Measurements from ENCODE around the gene LRRC72.
"Not testable (repeated sequence)": the region's sequence is repeated elsewhere in the genome, so short reads cannot be mapped to it uniquely, and the experiment has no call there.

Gene LRRC72

GRCh38 chr7:16583834-16584233 is 57.2 kb downstream of the LRRC72 start:
- no peak for DNase-seq

- DNase-seq, result no peak
Measured at GRCh38 chr7:16585540-16585939, 58.9 kb downstream of the LRRC72 start.

GRCh38 chr7:16586081-16586874 is 59.7 kb downstream of the LRRC72 start:
- DNase-seq, result no peak

DNA sequence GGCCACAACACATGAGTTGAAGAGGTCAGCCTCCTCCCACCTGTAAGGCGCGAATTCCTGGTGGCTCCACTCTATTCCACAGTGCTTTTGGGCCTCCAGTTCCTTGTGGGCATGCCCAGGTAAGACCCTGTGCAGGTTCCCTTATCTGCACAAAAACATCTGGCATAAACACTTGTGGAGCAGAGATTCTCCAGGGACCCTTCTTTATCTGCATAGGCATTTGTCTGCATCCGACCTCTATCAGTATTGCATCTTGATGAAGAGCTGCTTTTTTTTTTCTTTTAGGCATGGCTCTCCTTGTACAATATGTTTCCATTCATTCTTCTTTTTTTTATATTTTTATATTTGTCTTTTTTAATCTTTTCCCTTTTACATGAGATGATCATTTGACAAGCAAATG is 60.5 kb downstream of the LRRC72 start:
- no peak for DNase-seq

- DNase-seq, result peak; percentile 91
Measured at GRCh38 chr7:16587790-16588189, 61.2 kb downstream of the LRRC72 start.

- no peak for DNase-seq
Measured at GRCh38 chr7:16589881-16590280, 63.3 kb downstream of the LRRC72 start.

DNA sequence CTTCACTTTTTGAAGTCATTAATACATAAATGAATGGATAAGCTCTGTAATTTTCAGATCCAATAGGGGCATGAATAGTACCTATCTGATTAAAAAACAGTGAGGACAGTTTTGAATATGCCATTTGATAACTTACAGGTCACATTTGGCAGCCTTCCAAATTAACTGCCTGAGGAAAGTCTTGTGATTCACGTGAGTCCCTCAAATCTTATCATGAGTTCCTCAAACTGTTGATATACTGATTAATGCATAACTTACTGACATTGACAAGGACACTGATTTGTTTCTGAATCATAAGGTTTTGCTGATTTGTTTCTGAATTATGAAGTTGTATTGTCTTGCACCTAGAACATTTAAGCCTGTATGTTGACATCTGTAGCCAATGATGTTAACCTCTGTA is 63.8 kb downstream of the LRRC72 start:
- DNase-seq, result no peak

- DNase-seq, result no peak
Measured at GRCh38 chr7:16592395-16592794, 65.8 kb downstream of the LRRC72 start.

DNA sequence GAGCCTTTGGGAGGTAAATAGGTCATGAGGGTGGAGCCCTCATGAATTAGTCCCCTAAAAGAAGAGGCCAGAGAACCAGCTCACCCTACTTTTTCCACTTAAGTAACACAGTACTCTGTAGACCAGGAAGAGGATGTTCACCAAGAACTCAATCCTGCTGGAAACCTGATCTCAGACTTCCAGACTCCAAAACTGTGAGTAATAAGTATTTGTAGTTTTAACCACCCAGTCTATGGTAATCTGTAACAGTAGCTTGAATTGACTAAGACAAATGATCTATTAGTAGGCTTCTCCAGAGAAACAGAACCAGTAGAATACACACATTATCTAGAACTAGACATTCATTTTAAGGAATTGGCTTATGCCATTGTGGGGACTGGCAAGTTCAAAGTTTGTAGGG is 67.4 kb downstream of the LRRC72 start:
- no peak for DNase-seq

DNA sequence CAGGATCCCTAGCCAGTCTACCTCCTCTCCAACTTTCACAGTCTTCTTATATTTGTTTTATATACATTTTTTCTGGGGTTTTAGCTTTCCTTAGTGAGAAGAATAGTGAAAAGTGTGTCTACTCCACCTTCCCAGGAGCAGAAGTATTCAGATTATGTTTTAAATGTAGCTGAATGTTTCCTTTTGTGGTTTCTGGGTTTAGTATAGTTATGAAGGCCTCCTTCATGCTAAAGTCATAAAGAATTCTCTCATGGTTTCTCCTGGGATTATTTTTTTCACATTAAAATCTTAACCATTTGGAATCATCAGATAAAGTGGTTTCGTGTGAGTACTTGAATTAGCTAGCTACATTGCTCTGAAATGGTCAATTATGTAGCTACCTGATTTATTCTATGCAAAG is 68.1 kb downstream of the LRRC72 start:
- DNase-seq, result no peak

DNA sequence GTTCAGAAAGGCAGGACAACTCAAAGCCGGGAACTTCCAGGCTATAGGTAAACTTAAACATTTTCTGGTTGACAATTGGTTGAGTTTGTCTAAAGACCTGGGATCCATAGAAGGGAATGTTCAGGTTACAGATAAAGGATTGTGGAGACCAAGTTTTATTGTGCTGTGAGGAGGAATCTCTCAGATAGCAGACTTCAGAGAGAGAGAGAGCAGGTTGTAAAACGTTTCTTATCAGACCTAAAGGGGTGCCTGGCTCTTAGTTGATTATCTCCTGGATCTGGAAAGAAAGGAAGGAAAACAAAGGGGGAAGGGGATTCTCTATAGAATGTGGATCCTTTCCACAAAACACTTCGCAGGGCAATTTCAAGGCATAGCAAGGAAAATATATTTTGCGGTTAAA is 69.0 kb downstream of the LRRC72 start:
- not testable (repeated sequence) for DNase-seq

DNA sequence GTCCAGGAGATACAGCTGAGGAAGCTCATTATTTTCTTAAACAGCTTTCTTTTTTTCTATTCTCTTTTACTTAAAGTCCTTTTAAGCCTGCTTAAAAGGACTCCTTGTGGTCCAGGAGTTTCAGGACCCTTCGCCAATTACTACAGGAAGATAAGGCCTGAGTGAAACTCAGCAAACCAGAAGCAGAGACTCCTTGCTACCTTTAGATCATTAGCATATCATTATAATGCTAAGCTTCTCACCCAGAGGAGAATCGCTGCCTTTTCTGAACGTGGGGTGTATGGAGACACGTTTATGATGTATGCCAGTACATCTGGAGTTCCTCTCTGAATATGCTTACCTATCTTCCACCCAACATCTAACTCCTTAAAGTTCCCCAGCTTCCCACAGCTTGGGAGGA is 71.4 kb downstream of the LRRC72 start:
- DNase-seq, result no peak

GRCh38 chr7:16599860-16600259 is 73.2 kb downstream of the LRRC72 start:
- DNase-seq, result no peak

DNA sequence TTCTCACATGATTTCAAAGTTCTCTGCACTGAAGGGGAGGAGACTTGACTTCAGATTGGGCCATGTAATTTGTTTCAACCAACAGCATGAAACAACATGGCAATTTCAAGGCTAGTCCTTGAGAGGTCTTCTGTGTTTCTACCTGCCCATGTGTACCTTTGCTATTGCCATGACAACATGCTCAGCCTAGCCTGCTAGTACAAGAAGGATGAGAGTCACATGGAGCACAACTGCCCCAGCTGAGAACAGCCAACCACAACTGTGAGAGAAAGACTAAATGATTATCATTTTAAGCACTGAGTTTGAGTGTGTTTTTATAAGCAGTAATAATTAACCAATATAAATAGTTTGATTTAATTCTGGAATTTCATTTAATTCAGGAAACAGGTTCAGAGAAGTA is 77.0 kb downstream of the LRRC72 start:
- no peak for DNase-seq

GRCh38 chr7:16604054-16604453 is 77.4 kb downstream of the LRRC72 start:
- no peak for DNase-seq

DNA sequence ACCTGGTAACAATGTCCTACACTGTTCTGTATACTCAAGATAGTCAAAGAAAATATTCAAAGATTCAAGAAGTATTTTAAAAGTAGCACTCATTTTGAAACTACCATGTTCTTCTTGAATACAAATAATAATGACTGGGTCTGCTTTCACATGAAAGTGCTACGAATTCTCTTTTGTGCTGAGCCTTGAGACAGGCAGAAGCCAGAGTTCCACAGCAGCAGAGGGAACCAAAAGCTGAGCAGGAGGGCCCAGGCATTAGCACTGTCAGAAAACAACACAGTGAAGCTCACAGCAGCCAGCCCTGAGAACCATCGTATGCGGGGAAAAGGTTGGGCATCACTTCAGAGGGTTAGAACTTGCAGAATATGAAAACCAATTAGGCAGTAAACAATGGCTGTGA is 80.1 kb downstream of the LRRC72 start:
- no peak for DNase-seq

- DNase-seq, result no peak
Measured at GRCh38 chr7:16609842-16610450, 83.3 kb downstream of the LRRC72 start.

GRCh38 chr7:16611711-16612110 is 85.1 kb downstream of the LRRC72 start:
- DNase-seq, result no peak

- no peak for DNase-seq
Measured at GRCh38 chr7:16615228-16615627, 88.6 kb downstream of the LRRC72 start.

DNA sequence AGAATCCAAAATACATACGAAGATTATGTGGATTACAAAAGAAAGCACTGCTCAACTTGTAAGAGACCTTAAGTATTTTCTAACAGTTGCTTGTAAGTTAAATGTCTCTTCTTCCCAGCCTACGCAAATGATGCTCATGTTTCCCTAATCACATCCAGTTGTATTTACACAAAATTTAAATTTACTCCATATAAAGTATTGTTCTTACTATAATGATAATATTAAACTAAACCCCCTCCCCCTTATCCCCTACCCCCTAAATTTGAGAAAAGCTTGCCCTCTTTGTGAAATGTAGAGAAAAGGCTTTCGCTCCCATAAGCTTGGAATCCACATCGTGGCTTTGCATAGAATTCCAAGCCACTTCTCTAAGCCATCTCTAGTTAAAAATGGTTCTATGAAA is 89.5 kb downstream of the LRRC72 start:
- no peak for DNase-seq

DNA sequence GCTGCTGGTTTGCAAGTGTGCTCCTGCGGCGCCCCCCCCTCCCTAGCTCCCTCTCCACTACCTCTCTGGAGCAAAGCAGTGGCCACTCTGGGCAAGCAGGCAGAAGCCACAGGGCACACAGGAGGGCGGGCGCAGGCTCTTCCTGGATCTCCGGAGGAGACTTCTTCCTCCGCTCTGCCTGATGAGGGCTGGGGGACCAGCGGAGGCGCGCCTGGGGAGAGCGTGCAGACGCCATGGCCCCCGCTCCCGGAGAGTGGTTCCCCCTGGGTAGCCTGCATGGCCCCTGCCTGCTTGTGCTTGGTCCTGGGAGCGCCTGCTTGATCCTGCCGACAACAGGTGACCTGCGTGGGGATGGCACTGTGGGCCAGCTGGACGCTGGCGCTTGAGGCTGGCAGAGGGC is 89.9 kb downstream of the LRRC72 start:
- DNase-seq, result no peak

DNA sequence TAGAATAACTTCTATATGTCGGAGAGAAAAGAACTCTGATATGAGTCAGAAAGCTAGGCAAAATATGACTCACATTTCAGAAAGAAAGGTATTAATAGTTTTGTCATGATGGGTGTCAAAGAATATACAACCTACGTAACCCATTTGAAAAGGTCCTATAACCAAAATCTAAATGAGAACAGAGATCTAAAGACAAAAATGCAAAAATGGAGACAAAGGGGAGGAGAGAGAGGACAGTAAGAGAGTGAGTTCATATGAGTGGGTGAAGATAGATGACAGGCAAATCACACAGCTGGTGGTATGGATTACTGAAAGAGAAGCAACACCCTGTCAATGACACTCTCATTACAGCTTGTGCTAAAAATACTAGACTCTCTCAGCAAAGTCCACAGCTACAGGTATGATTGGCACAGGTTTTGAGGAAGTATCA is 93.4 kb downstream of the LRRC72 start:
- DNase-seq, result no peak

DNA sequence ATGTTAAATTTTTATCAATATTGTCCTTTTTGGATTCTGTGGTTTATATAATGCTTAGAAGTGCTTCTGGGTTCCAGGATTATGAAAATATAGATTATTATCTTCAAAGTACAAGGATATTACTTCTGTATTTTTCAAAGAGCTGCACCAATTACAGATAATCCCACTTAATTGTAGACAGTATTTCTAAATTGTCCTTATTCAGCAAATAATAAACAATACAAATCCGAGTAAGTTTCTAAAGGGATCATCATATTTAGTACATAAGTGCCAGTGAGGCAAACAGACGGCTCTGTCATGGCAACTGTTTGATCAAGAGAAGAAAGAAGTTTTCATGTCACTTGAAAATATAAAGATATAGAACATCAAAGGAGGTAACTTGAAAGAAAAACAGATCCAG is 99.8 kb downstream of the LRRC72 start:
- no peak for DNase-seq

- DNase-seq, result no peak
Measured at GRCh38 chr7:16627236-16627635, 100.6 kb downstream of the LRRC72 start.

GRCh38 chr7:16630654-16631053 is 104.0 kb downstream of the LRRC72 start:
- DNase-seq, result no peak
